MCF 10A (cell line): Measurements from ENCODE around the gene CBLC. TPM values are rescaled to one million over a fixed set of nuclear protein-coding genes. Genes with fewer than 3 reads are reported as not detected.

Experiments used
- BruUV-seq: library from RNA; stranded (reverse); fragments of 400-500 nt; replicated peaks from 2 replicates; lab custom pipeline; 2021; lab: Mats Ljungman, UMichigan
- CTCF ChIA-PET: fragments of 300-600 bp; sonication (Branson Sonifier 250); formaldehyde crosslinking; extraction: SDS; loops from one replicate; lab custom pipeline; 2021; ENCODE audit warnings: antibody characterized with exemption, inconsistent platforms; lab: Yijun Ruan, JAX
- POLR2A ChIA-PET: fragments of 300-600, 350-650 bp; sonication (Branson Sonifier 250); formaldehyde crosslinking; extraction: SDS; loops from one replicate; lab custom pipeline; 2020; ENCODE audit warnings: antibody characterized with exemption, inconsistent platforms; lab: Yijun Ruan, JAX
- DNase-seq: peaks from one replicate; pipeline ENCODE4 v3.0.0-alpha.2; 2018; ENCODE audit not compliant: unreplicated experiment
- H3K27ac Mint-ChIP-seq: one replicate; pipeline ENCODE4 v1.8.0; 2022; ENCODE audit warnings: mild to moderate bottlenecking, low read depth, mixed read lengths; ENCODE audit not compliant: unreplicated experiment
- H3K27me3 Mint-ChIP-seq: one replicate; pipeline ENCODE4 v1.8.0; 2022; ENCODE audit warnings: mixed read lengths; ENCODE audit not compliant: insufficient read depth, unreplicated experiment
- H3K36me3 Mint-ChIP-seq: one replicate; pipeline ENCODE4 v1.8.0; 2022; ENCODE audit warnings: mild to moderate bottlenecking, moderate library complexity, mixed read lengths; ENCODE audit not compliant: insufficient read depth, unreplicated experiment
- H3K4me1 Mint-ChIP-seq: one replicate; pipeline ENCODE4 v1.8.0; 2022; ENCODE audit warnings: mixed read lengths; ENCODE audit not compliant: insufficient read depth, unreplicated experiment
- H3K4me3 Mint-ChIP-seq: one replicate; pipeline ENCODE4 v1.8.0; 2022; ENCODE audit warnings: mild to moderate bottlenecking, moderate library complexity, mixed read lengths; ENCODE audit not compliant: unreplicated experiment
- H3K9me3 Mint-ChIP-seq: one replicate; pipeline ENCODE4 v1.8.0; 2022; ENCODE audit warnings: mixed read lengths; ENCODE audit not compliant: unreplicated experiment
- intact Hi-C: fragments of 100-400 bp; cut with micrococcal nuclease; formaldehyde crosslinking; loops from 2 replicates; pipeline ENCODE4 v1.14.1; 2022
- total RNA-seq: library from RNA; stranded (reverse); gene quantifications from 2 replicates; pipeline ENCODE4 v1.2.3, GENCODE V29; 2022
- TF ChIP-seq, protein P1 (sequence below): fragments of 200-600 bp; IDR thresholded peaks from one replicate; pipeline ENCODE4 v1.8.0; 2022; ENCODE audit warnings: antibody characterized with exemption, mild to moderate bottlenecking; ENCODE audit not compliant: unreplicated experiment

Gene CBLC
- total RNA-seq, 1 experiment from 2014 or later = 14.6 TPM

DNA sequence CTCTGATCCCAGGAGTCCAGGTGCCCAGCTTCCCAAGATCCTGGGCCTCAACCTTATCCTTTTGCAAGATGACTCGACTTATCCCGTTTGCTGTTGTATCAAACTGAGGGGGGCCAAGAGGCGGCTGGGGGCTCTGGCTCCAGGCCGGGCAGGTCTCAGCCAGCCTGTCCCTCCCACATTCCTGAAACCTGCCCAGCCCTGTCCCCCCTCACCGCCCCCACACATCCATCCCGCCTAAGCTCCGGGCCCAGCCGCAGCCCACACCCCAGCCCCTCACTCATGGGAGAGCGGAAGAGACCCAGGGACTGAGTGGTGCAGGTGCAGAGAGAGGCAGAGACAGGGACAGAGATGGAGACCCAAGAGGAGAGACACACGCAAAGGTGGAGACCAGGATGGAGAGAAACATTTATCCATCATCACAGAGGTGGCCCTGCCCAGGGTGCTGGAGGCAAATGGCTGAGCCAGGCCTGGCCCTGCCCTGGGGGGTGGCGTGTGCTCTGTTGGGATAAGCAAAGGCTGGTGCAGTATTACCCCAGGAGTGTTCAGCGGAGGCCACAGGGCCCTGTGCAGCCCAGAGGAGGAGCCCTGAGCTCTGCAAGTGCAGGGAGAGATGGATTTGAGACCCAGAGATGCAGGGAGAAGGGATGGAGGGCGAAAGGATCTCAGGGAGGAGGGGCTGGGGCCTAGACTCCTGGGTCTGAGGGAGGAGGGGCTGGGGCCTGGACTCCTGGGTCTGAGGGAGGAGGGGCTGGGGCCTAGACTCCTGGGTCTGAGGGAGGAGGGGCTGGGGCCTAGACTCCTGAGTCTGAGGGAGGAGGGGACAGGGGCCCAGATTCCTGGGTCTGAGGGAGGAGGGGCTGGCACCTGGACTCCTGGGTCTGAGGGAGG is 32.8 kb downstream of the CBLC start:
- DNase-seq = no peak
- Mint-ChIP-seq H3K4me3 (no peak overlapping the region), H3K27me3 (no peaks in the 10 kb centered on the region), H3K27ac (no peak overlapping the region), H3K9me3 (no peaks in the 10 kb centered on the region), H3K36me3 (peaks cover 4% of the 10 kb centered on the region), H3K4me1 (peaks cover 17% of the 10 kb centered on the region)
- intact Hi-C loops = no loop called here
- ChIA-PET CTCF (interaction anchor here (0.6 to 2.3 kb wide), 6 partner anchors 25 to 66 kb away, joined by 3 to 9 read pairs (median 3); no protein-coding TSS in a partner anchor), POLR2A (interaction anchor here (1.0 kb wide), 1 partner anchor 34 kb away, joined by 3 read pairs; no protein-coding TSS in a partner anchor)
- TF ChIP-seq, protein P1, sequence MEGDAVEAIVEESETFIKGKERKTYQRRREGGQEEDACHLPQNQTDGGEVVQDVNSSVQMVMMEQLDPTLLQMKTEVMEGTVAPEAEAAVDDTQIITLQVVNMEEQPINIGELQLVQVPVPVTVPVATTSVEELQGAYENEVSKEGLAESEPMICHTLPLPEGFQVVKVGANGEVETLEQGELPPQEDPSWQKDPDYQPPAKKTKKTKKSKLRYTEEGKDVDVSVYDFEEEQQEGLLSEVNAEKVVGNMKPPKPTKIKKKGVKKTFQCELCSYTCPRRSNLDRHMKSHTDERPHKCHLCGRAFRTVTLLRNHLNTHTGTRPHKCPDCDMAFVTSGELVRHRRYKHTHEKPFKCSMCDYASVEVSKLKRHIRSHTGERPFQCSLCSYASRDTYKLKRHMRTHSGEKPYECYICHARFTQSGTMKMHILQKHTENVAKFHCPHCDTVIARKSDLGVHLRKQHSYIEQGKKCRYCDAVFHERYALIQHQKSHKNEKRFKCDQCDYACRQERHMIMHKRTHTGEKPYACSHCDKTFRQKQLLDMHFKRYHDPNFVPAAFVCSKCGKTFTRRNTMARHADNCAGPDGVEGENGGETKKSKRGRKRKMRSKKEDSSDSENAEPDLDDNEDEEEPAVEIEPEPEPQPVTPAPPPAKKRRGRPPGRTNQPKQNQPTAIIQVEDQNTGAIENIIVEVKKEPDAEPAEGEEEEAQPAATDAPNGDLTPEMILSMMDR = no peak
- no TSS peak for BruUV-seq

- peaks cover 17% of the 10 kb centered on the region for H3K4me1 Mint-ChIP-seq
- H3K27me3 Mint-ChIP-seq = no peaks in the 10 kb centered on the region
- POLR2A ChIA-PET = interaction anchor here (0.6 kb wide), 1 partner anchor 18 kb away, joined by 3 read pairs; no protein-coding TSS in a partner anchor
- no TSS peak for BruUV-seq
- no peak for DNase-seq
- no peak overlapping the region for H3K4me3 Mint-ChIP-seq
- intact Hi-C loops = no loop called here
- no peaks in the 10 kb centered on the region for H3K9me3 Mint-ChIP-seq
- H3K36me3 Mint-ChIP-seq = peaks cover 4% of the 10 kb centered on the region
- no peak overlapping the region for H3K27ac Mint-ChIP-seq
- CTCF ChIA-PET = interaction anchor here (0.7 to 1.0 kb wide), 3 partner anchors 33 to 57 kb away, joined by 3 to 5 read pairs (median 3); no protein-coding TSS in a partner anchor
- TF ChIP-seq, protein P1 = no peak
Measured at GRCh38 chr19:44811122-44811419, 33.4 kb downstream of the CBLC start.

DNA sequence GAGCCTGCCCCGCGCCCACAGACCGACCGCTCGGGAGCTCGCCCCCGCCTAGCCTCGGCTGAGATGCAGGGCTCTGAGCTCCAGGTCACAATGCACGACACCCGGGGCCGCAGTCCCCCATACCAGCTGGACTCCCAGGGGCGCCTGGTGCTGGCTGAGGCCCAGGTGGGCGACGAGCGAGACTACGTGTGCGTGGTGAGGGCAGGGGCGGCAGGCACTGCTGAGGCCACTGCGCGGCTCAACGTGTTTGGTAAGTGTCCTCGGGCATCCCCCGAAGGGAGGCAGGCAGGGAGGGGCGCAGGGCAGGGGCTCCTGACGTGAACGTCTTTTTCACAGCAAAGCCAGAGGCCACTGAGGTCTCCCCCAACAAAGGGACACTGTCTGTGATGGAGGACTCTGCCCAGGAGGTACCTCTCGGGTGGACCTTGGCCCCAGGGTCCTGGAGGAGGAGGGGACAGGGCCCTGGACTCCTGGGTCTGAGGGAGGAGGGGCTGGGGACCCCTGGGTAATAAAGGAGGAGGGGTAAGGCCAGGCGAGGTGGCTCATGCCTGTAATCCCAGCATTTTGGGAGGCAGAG is 34.5 kb downstream of the CBLC start:
- Mint-ChIP-seq H3K4me3 (no peak overlapping the region), H3K36me3 (peaks cover 4% of the 10 kb centered on the region), H3K27me3 (no peaks in the 10 kb centered on the region), H3K27ac (no peak overlapping the region), H3K4me1 (peaks cover 12% of the 10 kb centered on the region), H3K9me3 (no peaks in the 10 kb centered on the region)
- intact Hi-C loops = no loop called here
- ChIA-PET CTCF (interaction anchor here (0.6 kb wide), 1 partner anchor 28 kb away, joined by 3 read pairs; no protein-coding TSS in a partner anchor), POLR2A (interaction anchor here (0.6 kb wide), 1 partner anchor 63 kb away, joined by 3 read pairs; no protein-coding TSS in a partner anchor)
- no peak for DNase-seq
- TF ChIP-seq, protein P1 = no peak
- BruUV-seq = no TSS peak
